ENCODE data around the gene RGPD8.

Gene RGPD8

GRCh38 chr2:112322919-112323318 lies 110.5 kb downstream of the RGPD8 start:
- no peak for DNase-seq

- DNase-seq: no peak
Observed at GRCh38 chr2:112321375-112322320, 111.8 kb downstream of the RGPD8 start.

All from left hindlimb (tissue), 1 donor.